SKM-1 (cell line): ENCODE data around the gene LEFTY2.
"Not testable (repeated sequence)": the region's sequence is repeated elsewhere in the genome, so short reads cannot be mapped to it uniquely, and the experiment has no call there.

Experiments used
- DNase-seq: peaks from one replicate; lab custom pipeline; 2025; ENCODE audit not compliant: unreplicated experiment; lab: John Stamatoyannopoulos, UW

The LEFTY2 gene

DNA sequence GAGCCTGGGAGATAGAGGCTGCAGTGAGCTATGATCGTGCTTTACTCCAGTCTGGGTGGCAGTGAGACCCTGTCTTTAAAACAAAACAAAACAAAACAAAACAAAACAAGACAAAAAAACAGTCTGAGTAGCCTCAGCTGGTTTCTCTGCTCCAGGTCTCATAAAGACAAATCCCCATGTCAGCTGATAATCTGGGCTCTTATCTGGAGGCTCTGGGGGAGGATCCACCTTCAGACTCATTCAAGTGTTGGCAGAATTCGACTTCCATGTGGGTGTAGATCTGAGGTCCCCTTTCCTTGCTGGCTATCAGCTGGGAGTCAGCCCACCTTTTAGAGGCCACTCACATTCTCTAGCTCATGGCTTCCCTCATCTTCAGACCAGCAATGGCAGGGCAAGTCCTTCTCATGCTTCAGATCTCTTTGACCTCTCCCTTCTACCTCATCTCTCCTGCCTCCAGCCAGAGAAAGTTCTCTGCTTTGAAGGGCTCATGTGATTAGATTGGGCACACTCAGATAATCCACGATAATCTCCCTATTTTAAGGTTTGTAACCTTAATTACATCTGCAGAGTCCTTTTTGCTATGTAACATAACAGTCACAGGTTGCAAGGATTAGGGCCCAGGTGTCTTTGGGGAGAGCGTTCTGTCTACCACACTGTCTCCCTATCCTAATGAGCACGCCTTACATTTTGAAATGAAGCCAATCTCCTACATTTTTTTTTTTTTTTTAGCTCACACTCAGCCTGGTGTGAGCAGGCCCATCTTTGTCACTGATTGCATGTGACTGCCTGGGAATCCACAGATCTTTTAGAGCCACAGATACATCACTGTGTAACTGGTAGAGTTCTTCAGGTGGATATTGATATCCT lies 9.5 kb downstream of the LEFTY2 start:
- no peak for DNase-seq

GRCh38 chr1:225930566-225930965 lies 10.5 kb downstream of the LEFTY2 start:
- no peak for DNase-seq

DNA sequence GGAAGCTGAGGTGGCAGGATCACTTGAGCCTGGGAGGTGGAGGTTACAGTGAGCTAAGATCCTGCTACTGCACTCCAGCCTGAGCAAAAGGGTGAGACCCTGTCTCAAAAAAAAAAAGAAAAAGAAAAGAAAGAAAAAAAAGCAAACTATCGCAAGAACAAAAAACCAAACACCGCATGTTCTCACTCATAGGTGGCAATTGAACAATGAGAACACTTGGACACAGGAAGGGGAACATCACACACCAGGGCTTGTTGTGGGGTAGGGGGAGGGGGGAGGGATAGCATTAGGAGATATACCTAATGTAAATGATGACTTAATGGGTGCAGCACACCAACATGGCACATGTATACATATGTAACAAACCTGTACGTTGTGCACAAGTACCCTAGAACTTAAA lies 11.6 kb downstream of the LEFTY2 start:
- DNase-seq: not testable (repeated sequence)

DNA sequence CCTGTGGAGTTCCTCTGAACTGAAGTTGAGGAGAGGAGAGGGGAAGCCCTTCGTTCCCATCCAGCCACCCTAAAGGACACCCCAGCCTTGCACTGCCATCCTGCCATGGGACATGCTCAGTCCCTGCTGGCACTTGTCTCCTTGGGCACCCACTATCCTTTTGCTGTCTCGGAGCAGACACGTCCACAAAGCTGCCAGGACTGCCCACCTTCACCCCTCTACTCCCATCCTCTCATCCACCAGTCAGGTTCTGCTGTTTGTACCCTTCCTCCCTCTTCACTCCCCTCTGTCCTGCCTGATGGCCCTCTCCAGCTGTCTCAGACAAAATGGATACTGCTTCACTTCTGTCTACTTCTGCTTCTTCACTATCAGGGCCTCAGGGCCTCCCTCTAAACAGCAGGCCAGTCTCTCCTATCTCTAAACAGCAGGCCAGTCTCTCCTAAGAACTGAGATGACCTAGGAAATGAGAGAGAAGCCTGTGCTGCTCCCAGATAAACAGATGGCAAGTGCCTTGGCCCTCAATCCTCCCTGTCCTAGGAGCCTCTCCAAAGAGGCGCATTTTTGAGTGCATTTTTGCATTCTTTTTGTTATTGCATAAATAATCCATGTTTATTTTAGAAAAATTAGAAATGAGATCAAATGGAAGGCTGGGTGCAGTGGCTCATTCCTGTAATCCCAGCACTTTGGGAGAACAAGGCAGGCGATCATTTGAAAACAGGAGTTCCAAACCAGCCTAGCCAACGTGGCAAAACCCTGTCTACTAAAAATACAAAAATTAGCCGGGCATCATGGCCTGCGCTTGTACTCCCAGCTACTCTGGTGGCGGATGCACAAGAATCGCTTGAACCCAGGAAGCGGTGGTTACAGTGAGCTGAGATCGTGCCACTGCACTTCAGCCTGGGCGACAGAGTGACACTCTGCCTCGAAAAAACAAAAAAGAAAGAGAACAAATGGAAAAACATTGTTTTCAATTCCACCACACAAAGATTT lies 12.5 kb downstream of the LEFTY2 start:
- DNase-seq: no peak

DNA sequence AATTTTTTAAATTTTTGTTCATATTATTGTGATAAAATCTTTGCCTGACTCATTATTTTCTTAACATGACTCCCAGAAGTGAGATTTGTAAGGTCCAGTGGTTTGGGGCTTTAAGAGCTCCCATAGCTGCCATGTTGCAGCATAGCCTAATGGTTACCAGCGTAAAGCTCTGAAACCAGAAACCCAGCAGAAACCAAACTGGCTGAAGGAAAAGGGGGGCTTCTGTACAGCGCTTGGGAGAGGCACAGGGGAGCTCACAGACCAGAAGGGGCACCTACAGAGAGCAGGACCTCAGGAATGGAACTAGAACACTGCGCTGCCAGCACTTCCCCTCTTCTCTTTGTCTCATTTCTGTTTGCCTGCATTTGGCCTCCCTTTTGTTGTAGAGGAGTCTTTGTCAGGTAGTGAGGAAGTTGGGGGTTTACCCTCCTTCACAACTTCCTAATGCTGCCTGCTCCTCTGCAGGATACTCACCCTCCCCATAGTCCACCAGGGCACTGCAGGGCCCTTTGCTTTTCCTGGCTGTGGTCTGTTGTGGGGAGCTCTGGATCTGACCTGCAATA lies 14.4 kb downstream of the LEFTY2 start:
- peak; percentile 79 for DNase-seq

DNA sequence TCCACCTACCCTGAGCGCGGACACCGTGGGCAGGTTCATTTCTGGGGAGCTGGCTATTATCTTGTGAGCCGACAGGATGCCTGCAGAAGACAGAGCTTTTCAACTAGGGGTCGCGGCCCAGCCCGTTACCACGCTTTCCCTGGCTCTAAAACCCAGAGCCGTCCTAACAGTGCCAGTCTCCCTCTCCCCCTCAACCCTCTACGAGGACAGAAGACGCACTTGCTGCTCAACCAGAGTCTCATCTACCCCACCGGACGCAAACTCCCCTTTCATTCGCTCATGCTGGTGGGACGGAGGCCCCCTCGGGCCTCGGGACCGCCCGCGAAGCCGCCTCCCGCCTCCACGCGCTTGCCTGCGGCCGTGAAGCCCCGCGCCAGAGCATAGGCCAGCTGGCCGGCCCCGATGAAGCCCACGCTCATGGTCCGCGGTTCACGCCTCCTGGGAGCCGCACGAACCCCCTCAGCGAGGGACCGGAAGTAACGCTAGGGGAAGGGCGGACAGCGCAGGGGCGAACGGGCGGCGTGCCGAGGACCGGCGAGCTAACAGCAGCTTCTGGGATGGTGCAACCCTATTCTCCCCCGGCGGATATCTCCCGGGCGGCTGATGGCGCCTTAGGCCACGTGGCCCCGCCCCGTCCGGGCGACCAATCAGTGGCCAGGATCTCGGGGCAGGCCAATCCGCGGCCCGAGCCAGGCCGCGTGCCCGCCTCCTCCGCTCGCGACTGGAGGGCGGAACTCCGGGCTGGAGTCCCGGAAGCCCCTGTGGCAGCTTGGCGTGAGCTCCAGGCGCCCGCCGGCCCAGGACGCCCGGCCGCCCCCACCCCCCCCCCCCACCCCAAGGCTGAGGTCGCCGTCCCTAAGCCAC lies 17.1 kb downstream of the LEFTY2 start, which contains the start of gene PYCR2:
PYCR2 (minus strand) TSS at position 559 of the 864 bp plus-strand sequence; CDS start at position 419, 140 bp downstream.
- peak; percentile 96 for DNase-seq

- no peak for DNase-seq
Observed at GRCh38 chr1:225923381-225923691, 17.7 kb downstream of the LEFTY2 start.

- DNase-seq: no peak
Observed at GRCh38 chr1:225921734-225922709, 19.0 kb downstream of the LEFTY2 start.

DNA sequence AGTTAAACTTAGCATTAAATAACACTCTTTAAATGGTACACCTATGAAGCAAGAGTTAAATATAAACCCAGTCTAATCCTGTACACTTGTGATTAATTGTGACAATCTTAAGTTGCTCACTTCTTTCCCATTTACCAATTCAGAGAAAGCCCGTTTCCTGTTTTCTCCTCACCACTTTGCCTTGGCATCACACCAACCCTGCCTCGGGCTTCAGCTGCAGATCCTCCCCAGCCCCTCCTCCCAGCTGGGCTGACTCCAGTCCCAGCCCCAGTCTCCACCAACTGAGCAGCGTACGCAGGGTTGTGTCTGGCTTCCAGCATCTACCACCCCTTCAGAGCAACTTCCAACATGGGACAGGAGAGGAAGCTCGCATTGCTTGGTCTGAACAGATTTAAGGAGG lies 21.1 kb downstream of the LEFTY2 start:
- no peak for DNase-seq

- no peak for DNase-seq
Observed at GRCh38 chr1:225918280-225918679, 22.7 kb downstream of the LEFTY2 start.

DNA sequence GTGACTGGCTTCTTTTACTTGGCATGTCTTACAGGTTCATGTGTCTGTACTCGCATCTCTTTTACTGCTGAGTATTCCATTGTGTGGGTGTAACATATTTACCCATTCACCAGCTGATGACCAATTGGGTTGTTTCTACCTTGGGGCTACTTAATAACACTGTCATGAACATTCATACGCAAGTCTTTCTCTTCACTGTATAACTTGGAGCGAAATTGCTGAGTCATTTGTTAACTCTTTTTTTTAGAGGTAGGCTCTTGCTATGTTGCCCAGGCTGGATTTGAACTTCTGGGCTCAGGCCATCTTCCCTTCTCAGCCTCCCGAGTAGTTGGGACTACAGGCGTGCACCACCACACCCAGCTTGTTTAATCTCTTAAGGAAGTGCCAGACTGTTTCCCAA lies 23.5 kb downstream of the LEFTY2 start:
- DNase-seq: no peak

DNA sequence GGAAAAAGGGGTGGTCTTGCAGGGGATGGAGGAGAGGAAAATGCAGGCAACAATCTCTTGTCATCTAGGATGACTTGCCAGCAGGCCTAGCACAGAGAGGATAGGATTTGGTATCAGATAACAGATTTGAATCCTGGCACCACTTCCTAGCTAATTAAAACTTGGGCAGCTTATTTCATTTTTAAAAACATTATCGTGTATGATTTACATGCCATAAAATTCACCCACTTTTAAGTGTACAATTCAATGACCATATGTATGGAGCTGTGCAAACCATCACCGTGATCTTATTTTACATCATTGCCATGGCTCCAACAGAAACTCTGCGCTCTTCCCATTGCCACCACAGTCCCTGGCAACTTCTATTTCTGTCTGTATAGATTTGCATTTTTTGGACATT lies 23.9 kb downstream of the LEFTY2 start:
- no peak for DNase-seq

GRCh38 chr1:225915538-225915991 lies 25.5 kb downstream of the LEFTY2 start:
- DNase-seq: no peak

DNA sequence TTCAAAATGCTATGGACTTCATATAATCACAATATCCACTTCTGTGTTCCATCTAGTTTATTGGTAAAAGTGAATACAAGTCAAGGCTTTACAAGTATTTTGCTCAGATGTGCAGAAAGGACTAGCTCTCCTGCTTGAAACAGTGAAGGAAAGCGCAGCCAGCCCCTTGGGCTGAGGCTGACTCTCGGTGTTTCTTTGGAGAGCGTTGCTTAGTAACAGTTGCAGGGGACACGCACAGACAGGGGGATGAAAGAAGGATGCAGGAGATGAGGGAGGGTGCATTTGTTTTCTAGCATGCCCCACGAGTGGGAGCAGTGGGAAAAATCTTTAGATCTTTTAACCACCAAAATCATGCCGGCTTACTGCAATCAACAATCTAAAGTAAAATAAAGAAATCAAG lies 26.1 kb downstream of the LEFTY2 start:
- DNase-seq: no peak

DNA sequence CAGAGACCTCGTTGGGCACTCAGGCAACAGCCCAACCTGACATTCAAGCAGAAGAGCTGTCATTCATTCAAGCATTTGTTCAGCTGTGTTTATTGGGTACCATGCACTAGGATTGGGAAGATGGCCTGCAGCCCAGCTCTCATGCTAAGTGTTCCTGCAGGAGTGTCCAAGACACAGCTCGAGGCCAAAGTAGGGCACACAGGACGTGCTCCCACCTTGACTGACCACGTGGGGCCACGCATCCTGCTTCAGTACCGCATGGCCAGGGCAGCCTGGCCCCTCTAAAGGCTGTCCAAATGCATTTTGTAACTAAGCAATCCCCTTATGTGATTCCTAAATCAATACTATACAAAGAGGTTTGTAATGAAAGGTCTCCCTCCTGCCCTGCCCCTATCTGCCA lies 26.6 kb downstream of the LEFTY2 start:
- DNase-seq: no peak

- DNase-seq: no peak
Observed at GRCh38 chr1:225911191-225912130, 29.6 kb downstream of the LEFTY2 start.

- no peak for DNase-seq
Observed at GRCh38 chr1:225909477-225909876, 31.5 kb downstream of the LEFTY2 start.

GRCh38 chr1:225908773-225909172 lies 32.2 kb downstream of the LEFTY2 start:
- DNase-seq: no peak
